ENCODE measurements around the gene SLC37A1. TPM values are rescaled to one million over a fixed set of nuclear protein-coding genes. Genes with fewer than 3 reads are reported as not detected.

SLC37A1 gene
- total and polyA plus RNA-seq, 9 of the 15 experiments (the other 6 are each of a cell fraction or from before 2014, with no cell fraction given) = 0.06 to 3.4 (median 0.40) TPM

GRCh38 chr21:42564561-42564971, 50.9 kb downstream of the SLC37A1 start:
- BruUV-seq (replicated peaks) = no TSS peak
- TF ChIP-seq PHB (CRISPR knock-in tag; IDR thresholded peaks at IDR 0.05) (no peak), CBX1 (IDR thresholded peaks at IDR 0.05; ENCODE audit: low read depth) (no peak), POLR2AphosphoS2 (IDR thresholded peaks at IDR 0.05; ENCODE audit: low read length) (no peak), HNRNPH1 (optimal IDR thresholded peaks at IDR 0.05; ENCODE audit: low read depth, low read length) (no peak), MYNN (IDR thresholded peaks at IDR 0.05) (no peak), MYNN (CRISPR knock-in tag; IDR thresholded peaks at IDR 0.05) (no peak), L3MBTL2 (IDR thresholded peaks at IDR 0.05) (no peak), POLR2AphosphoS5 (IDR thresholded peaks at IDR 0.05; ENCODE audit: control insufficient read depth, insufficient read depth, low read depth, low read length) (no peak), ZC3H11A (IDR thresholded peaks at IDR 0.05; ENCODE audit: low read depth, low read length) (no peak), SNRNP70 (optimal IDR thresholded peaks at IDR 0.05; ENCODE audit: low read depth, low read length) (no peak), TSHZ1 (CRISPR knock-in tag; IDR thresholded peaks at IDR 0.05) (no peak), CEBPB (tag; IDR thresholded peaks at IDR 0.05) (no peak), CHAMP1 (IDR thresholded peaks at IDR 0.05) (no peak), ERF (CRISPR knock-in tag; IDR thresholded peaks at IDR 0.05) (no peak), RUNX1 (IDR thresholded peaks at IDR 0.05; ENCODE audit: low read depth) (no peak), ZBTB43 (CRISPR knock-in tag; IDR thresholded peaks at IDR 0.05) (no peak), TAF9B (IDR thresholded peaks at IDR 0.05; ENCODE audit: partially characterized antibody) (no peak)

More at GRCh38 chr21:42564561-42564971, 50.9 kb downstream of the SLC37A1 start:
- CTCF ChIA-PET (ENCODE audit: low intra/inter-chr PET ratio) = no interaction called here
- WGBS (ENCODE audit: insufficient coverage, low coverage, missing lambda C conversion rate) = 8% methylated on average over 17 of the region's 17 CpGs
- H3K27ac ChIP-seq (ENCODE audit: extremely low read depth, low read depth, low read length) = no peak overlapping the region
- H3K27me3 ChIP-seq (ENCODE audit: control insufficient read depth in 2 of 2, insufficient read depth in 2 of 2, low read length in 2 of 2) = peaks cover 20 to 76% of the 10 kb centered on the region in 2 experiments
- H3K9me3 ChIP-seq (replicated peaks; ENCODE audit: control insufficient read depth, insufficient read depth, low read depth, low read length) = no peaks in the 10 kb centered on the region
- no peak overlapping the region for H3K4me3 ChIP-seq
- H3K4me1 ChIP-seq (replicated peaks in 1 of 2; ENCODE audit: control insufficient read depth in 2 of 2, insufficient read depth in 2 of 2, low read length in 2 of 2) = peaks cover 16 to 35% of the 10 kb centered on the region in 2 experiments; a peak in 4 of 5 replicates
- no peak overlapping the region for H3K9ac ChIP-seq (ENCODE audit: insufficient read depth in 1 of 2, low read depth in 2 of 2, low read length in 2 of 2)
- H3K79me2 ChIP-seq (ENCODE audit: control insufficient read depth, insufficient read depth, low read length) = no peaks in the 10 kb centered on the region
- in situ Hi-C loops (cut with MboI) (no loop called here), intact Hi-C loops (cut with micrococcal nuclease) (no loop called here)
- FAIRE-seq = no peak
- H4K20me1 ChIP-seq (replicated peaks; ENCODE audit: control insufficient read depth, insufficient read depth, low read length) = no peaks in the 10 kb centered on the region
- no peak overlapping the region for H3K4me2 ChIP-seq (ENCODE audit: insufficient read depth, low read length)
- POLR2A ChIA-PET = interaction anchor here (0.9 to 1.6 kb wide), 2 partner anchors 11 to 43 kb away, joined by 3 to 5 read pairs; no protein-coding TSS in a partner anchor
- no peaks in the 10 kb centered on the region for H3K36me3 ChIP-seq (ENCODE audit: control insufficient read depth, insufficient read depth, low read length)
- DNase-seq (ENCODE audit: extremely low read depth in 1 of 4, low spot score in 3 of 4) = no peak
- ATAC-seq = no peak
- H3K9me1 ChIP-seq (ENCODE audit: control insufficient read depth, insufficient read depth, low read length) = no peaks in the 10 kb centered on the region
- H2AFZ ChIP-seq (ENCODE audit: low read depth, low read length) = no peak overlapping the region

Data from K562 (cell line).